HFFc6 (cell line): ENCODE results near the gene ERN1. TPM values are rescaled to one million over a fixed set of nuclear protein-coding genes. Genes with fewer than 3 reads are reported as not detected.

Experiments used
- DNase-seq: peaks from one replicate; pipeline ENCODE4 v3.0.0-alpha.2; 2018
- H3K27ac Mint-ChIP-seq: 2 replicates; pipeline ENCODE4 v1.8.0; 2020; ENCODE audit warnings: mild to moderate bottlenecking, mixed read lengths
- H3K27me3 Mint-ChIP-seq: 2 replicates; pipeline ENCODE4 v1.8.0; 2021; ENCODE audit warnings: mild to moderate bottlenecking, moderate library complexity, mixed read lengths; ENCODE audit not compliant: insufficient read depth
- H3K36me3 Mint-ChIP-seq: 2 replicates; pipeline ENCODE4 v1.8.0; 2021; ENCODE audit warnings: low read depth, mixed read lengths
- H3K4me1 Mint-ChIP-seq: 2 replicates; pipeline ENCODE4 v1.8.0; 2020; ENCODE audit warnings: low read depth, mixed read lengths
- H3K4me3 Mint-ChIP-seq: 2 replicates; pipeline ENCODE4 v1.8.0; 2020; ENCODE audit warnings: mild to moderate bottlenecking, moderate library complexity, mixed read lengths
- H3K9me3 Mint-ChIP-seq: 2 replicates; pipeline ENCODE4 v1.8.0; 2020; ENCODE audit warnings: mild to moderate bottlenecking, mixed read lengths
- CTCF ChIP-seq: fragments of 200-600 bp; sonication (generic); IDR thresholded peaks from 2 replicates; pipeline ENCODE4 v1.5.0; 2021; ENCODE audit warnings: antibody characterized with exemption, mild to moderate bottlenecking
- total RNA-seq, 6 experiments: library from RNA; stranded (reverse); fragmentation: NEBNext Ultra II Directional; extraction: Animal tissue kit (Norgen Biotek cat#: 25700); gene quantifications; 2 replicates in 1 of 6; 3 replicates in 5 of 6; pipeline ENCODE4 v1.2.3, GENCODE V29; 2021

ERN1 gene
- total RNA-seq, 6 experiments from 2014 or later, result 6.8 to 12.8 (median 7.9) TPM

DNA sequence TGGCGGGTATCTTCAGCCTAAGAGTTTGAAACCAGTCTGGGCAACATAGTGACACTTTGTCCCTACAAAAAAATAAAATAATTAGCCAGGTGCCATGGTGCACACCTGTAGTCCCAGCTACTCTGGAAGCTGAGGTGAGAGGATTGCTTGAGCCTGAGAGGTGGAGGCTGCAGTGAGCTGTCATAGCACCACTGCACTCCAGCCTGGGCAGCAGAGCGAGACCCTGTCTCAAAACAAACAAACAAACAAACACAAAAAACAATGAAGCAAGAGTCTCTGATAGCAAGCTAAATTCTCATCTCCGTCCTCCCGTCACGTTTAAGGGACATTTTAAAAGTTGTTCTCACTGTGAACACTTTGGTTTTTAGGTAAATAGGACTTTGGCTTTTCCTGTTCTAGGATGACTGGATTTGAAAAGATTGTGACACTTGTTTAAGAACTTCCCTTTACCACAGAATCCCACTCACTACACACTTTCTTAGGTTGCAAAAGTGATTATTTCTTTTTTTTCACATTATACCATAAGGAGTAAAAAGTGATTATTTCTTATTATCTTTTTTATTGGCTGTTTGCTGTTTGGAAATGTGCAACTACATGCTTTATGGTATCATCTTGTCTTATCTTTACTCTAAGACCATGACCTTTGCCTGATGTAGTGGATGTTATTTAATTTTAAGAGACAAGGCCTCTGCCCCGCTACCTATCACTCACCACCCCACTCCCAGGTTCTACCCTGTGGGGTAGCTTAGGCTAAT is 4.4 kb upstream of the ERN1 start:
- no peak for TF ChIP-seq CTCF
- Mint-ChIP-seq H3K27me3 (peaks cover 7% of the 10 kb centered on the region; the same call in 1 of the 2 replicates), H3K9me3 (no peaks in the 10 kb centered on the region)

DNA sequence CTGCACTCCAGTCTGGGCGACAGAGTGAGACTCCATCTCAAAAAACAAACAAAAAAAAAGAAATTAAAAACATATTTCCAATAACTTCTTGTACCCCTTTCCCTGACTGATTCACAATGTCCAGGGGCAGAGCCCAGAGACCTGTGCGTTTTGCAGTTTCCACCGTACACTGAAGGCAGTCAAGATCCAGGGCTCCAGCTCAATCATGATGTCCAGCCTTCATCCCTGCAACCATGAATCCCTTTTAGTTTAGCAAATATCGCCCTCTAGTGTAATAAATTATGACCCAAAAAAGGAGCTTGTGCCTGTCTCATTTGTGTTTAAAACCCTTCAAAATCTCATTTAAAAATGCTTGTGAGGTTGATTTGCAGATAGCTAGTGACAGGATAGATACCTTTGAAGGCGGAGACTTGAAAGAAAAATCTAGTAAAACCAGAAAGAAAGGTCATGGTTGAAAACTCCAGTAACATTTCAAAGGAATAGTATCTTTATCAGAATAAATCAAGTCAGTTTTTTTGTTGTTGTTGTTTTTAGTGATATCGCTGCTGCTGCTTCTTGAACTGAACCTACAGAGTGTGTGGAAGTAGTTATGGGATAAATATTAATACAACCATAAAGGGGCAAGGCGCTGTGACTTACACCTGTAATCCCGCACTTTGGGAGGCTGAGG is 3.7 kb upstream of the ERN1 start:
- H3K27me3 Mint-ChIP-seq, result peaks cover 7% of the 10 kb centered on the region; the same call in 1 of the 2 replicates
- peak; percentile 64 for DNase-seq
- peak; percentile 88 for TF ChIP-seq CTCF
- H3K9me3 Mint-ChIP-seq, result no peaks in the 10 kb centered on the region
- H3K36me3 Mint-ChIP-seq, result no peaks in the 10 kb centered on the region
- peaks cover 21% of the 10 kb centered on the region for H3K4me1 Mint-ChIP-seq
- H3K4me3 Mint-ChIP-seq, result no peak overlapping the region
- H3K27ac Mint-ChIP-seq, result no peak overlapping the region

More for the DNA sequence above, 4.4 kb upstream of the ERN1 start:
- Mint-ChIP-seq H3K4me1 (peaks cover 16% of the 10 kb centered on the region), H3K27ac (no peak overlapping the region), H3K36me3 (no peaks in the 10 kb centered on the region), H3K4me3 (no peak overlapping the region)
- DNase-seq, result no peak

- TF ChIP-seq CTCF, result no peak
- DNase-seq, result no peak
- peak overlapping the region; percentile 99 for H3K27ac Mint-ChIP-seq
- peaks cover 7% of the 10 kb centered on the region; the same call in 1 of the 2 replicates for H3K27me3 Mint-ChIP-seq
- peaks cover 35% of the 10 kb centered on the region for H3K4me1 Mint-ChIP-seq
- no peaks in the 10 kb centered on the region for H3K36me3 Mint-ChIP-seq
- H3K4me3 Mint-ChIP-seq, result no peak overlapping the region
- no peaks in the 10 kb centered on the region for H3K9me3 Mint-ChIP-seq
Measured at GRCh38 chr17:64131606-64132270, 1.8 kb upstream of the ERN1 start.

DNA sequence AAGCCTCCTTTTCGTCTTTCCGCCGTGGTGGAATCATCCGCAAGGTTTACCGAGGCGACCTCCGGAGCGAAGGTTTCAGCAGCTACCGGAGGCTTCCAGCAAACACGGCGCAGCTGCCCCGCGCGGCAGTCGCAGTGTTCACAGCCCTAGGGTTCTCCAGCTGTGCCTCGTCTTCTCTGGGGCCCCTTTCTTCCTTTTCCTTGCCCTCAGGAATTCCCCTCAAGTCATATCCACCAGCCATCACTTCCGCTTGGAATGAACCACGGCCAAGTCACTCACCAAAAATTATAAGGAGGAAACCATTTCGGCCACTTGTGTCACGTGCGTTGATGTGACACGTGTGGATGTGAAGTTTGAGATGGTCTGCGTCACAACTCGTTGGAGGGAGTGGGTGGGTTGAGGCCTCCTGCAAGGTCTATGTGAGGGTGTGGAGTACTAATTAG is 636 bp upstream of the ERN1 start:
- H3K4me1 Mint-ChIP-seq, result peaks cover 47% of the 10 kb centered on the region
- H3K9me3 Mint-ChIP-seq, result no peaks in the 10 kb centered on the region
- peak; percentile 87 for DNase-seq
- peak overlapping the region; percentile 82 for H3K4me3 Mint-ChIP-seq
- peak overlapping the region; percentile 99 for H3K27ac Mint-ChIP-seq
- H3K36me3 Mint-ChIP-seq, result no peaks in the 10 kb centered on the region
- peaks cover 7% of the 10 kb centered on the region; the same call in 1 of the 2 replicates for H3K27me3 Mint-ChIP-seq
- TF ChIP-seq CTCF, result no peak

DNA sequence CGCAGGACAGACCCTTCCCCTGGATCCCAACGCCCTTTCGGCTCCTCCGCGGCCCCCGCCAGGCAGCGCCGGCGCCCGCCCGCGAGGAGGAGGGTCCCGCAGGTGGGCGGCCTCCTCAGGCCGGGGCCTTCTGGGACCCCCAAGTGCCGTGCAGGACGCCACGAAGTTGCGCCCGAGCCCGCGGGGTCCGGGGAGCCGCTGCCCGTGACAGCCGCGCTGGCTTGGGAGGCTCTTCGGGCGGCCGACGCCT is 504 bp downstream of the ERN1 start:
- Mint-ChIP-seq H3K27ac (peak overlapping the region; percentile 77), H3K36me3 (peaks cover 3% of the 10 kb centered on the region), H3K9me3 (no peaks in the 10 kb centered on the region), H3K4me1 (peaks cover 51% of the 10 kb centered on the region), H3K27me3 (peaks cover 9% of the 10 kb centered on the region; the same call in 1 of the 2 replicates), H3K4me3 (peak overlapping the region; percentile 91)
- no peak for TF ChIP-seq CTCF
- no peak for DNase-seq
